B cell (primary cell): ENCODE data around the gene CYP2D6. TPM values are rescaled to one million over a fixed set of nuclear protein-coding genes. Genes with fewer than 3 reads are reported as not detected.
"Not testable (repeated sequence)": the region's sequence is repeated elsewhere in the genome, so short reads cannot be mapped to it uniquely, and the experiment has no call there.

Experiments
- ATAC-seq: fragments of 200-7000 bp; cut with Tn5 transposase; one replicate; pipeline ENCODE4 v1.10.0; 2021; ENCODE audit warnings: low read depth, mild to moderate bottlenecking, moderate number of reproducible peaks, moderate library complexity
- CTCF ChIA-PET: fragments of 350-600 bp; sonication (Branson Sonifier 250); formaldehyde crosslinking; loops from one replicate; lab custom pipeline; 2021; ENCODE audit warnings: antibody characterized with exemption, inconsistent platforms; lab: Charles Lee
- POLR2A ChIA-PET: fragments of 350-600 bp; sonication (Branson Sonifier 250); formaldehyde crosslinking; loops from one replicate; lab custom pipeline; 2021; ENCODE audit warnings: antibody characterized with exemption; lab: Charles Lee
- DNase-seq: peaks from one replicate; pipeline ENCODE4 v3.0.0; 2013
- H2AFZ ChIP-seq: 2 replicates; pipeline ENCODE4 v1.6.1; 2012; ENCODE audit warnings: mild to moderate bottlenecking, low read depth, low read length; ENCODE audit not compliant: insufficient read depth, poor library complexity, severe bottlenecking
- H3K27ac ChIP-seq, 2 donors: 1 replicate in 1 of 2; 2 replicates in 1 of 2; pipeline ENCODE4 v1.5.1; 2012 to 2013; ENCODE audit warnings: low read length in 2 of 2, mild to moderate bottlenecking in 2 of 2, moderate library complexity in 1 of 2
- H3K27me3 ChIP-seq, 4 experiments: fragments of 200-600 bp in 1 of 4; sonication (generic) in 1 of 4; replicated peaks in 1 of 4; 1 replicate in 2 of 4; 2 replicates in 2 of 4; pipeline versions ENCODE4 v1.6.1 to v1.7.0; 2013 to 2016; ENCODE audit warnings: low read length in 3 of 4, mild to moderate bottlenecking in 2 of 4, mixed read lengths in 1 of 4, moderate library complexity in 1 of 4; ENCODE audit not compliant: insufficient read depth in 4 of 4, control insufficient read depth in 3 of 4; ENCODE audit errors: control extremely low read depth in 1 of 4
- H3K36me3 ChIP-seq, 2 experiments: replicated peaks in 1 of 2; 1 replicate in 1 of 2; 2 replicates in 1 of 2; pipeline versions ENCODE4 v1.6.1 to v1.7.1; 2013; ENCODE audit warnings: low read length in 1 of 2; ENCODE audit not compliant: insufficient read depth in 2 of 2, control insufficient read depth in 1 of 2; ENCODE audit errors: control extremely low read depth in 1 of 2, extremely low read depth in 1 of 2
- H3K4me1 ChIP-seq, 2 donors: fragments of 200-600 bp in 1 of 2; sonication (generic) in 1 of 2; 1 replicate in 1 of 2; 2 replicates in 1 of 2; pipeline versions ENCODE4 v1.5.1 to v1.6.1; 2013 to 2017; ENCODE audit warnings: low read length in 2 of 2; ENCODE audit not compliant: control insufficient read depth in 2 of 2, insufficient read depth in 2 of 2
- H3K4me2 ChIP-seq: replicated peaks from 2 replicates; pipeline ENCODE3; 2012; ENCODE audit warnings: mild to moderate bottlenecking, low read depth, low read length; ENCODE audit not compliant: poor library complexity, severe bottlenecking
- H3K4me3 ChIP-seq, 5 experiments: fragments of 200-600 bp in 1 of 5; sonication (generic) in 1 of 5; 1 replicate in 3 of 5; 2 replicates in 2 of 5; pipeline versions ENCODE4 v1.5.1 to v1.7.0; 2011 to 2016; ENCODE audit warnings: low read length in 4 of 5, mild to moderate bottlenecking in 4 of 5, low read depth in 2 of 5, control low read depth in 1 of 5, moderate library complexity in 1 of 5; ENCODE audit not compliant: insufficient read depth in 1 of 5; ENCODE audit errors: control extremely low read depth in 1 of 5, extremely low read depth in 1 of 5
- H3K79me2 ChIP-seq: fragments of 200-600 bp; sonication (generic); one replicate; pipeline ENCODE4 v1.6.0; 2016; ENCODE audit warnings: low read length; ENCODE audit not compliant: control insufficient read depth, insufficient read depth
- H3K9ac ChIP-seq: fragments of 200-600 bp; sonication (generic); 2 replicates; pipeline ENCODE4 v1.6.1; 2017; ENCODE audit warnings: mild to moderate bottlenecking, low read length, moderate library complexity
- H3K9me3 ChIP-seq, 3 donors: one replicate each; pipeline versions ENCODE4 v1.6.1 to v1.7.1; 2013; ENCODE audit warnings: low read length in 2 of 3; ENCODE audit not compliant: control insufficient read depth in 2 of 3, insufficient read depth in 1 of 3; ENCODE audit errors: control extremely low read depth in 1 of 3
- H4K20me1 ChIP-seq: 2 replicates; pipeline ENCODE4 v1.6.0; 2012; ENCODE audit warnings: mild to moderate bottlenecking, low read length; ENCODE audit not compliant: insufficient read depth, control insufficient read depth, poor library complexity, severe bottlenecking
- H3K27ac Mint-ChIP-seq: one replicate; pipeline ENCODE4 v1.8.0; 2021; ENCODE audit warnings: mixed read lengths
- H3K27me3 Mint-ChIP-seq: one replicate; pipeline ENCODE4 v1.8.0; 2021; ENCODE audit warnings: mixed read lengths
- H3K4me1 Mint-ChIP-seq: one replicate; pipeline ENCODE4 v1.8.0; 2021; ENCODE audit warnings: mixed read lengths
- H3K4me3 Mint-ChIP-seq: one replicate; pipeline ENCODE4 v1.8.0; 2021; ENCODE audit warnings: mixed read lengths
- H3K9me3 Mint-ChIP-seq: one replicate; pipeline ENCODE4 v1.8.0; 2022; ENCODE audit warnings: mixed read lengths; ENCODE audit not compliant: insufficient read depth
- CTCF ChIP-seq: fragments of 200-600 bp; IDR thresholded peaks from one replicate; pipeline ENCODE4 v1.8.0; 2022; ENCODE audit warnings: antibody characterized with exemption, mild to moderate bottlenecking
- EZH2 ChIP-seq: IDR thresholded peaks from 2 replicates; pipeline ENCODE4 v1.6.1; 2012; ENCODE audit warnings: borderline replicate concordance, low read depth, mild to moderate bottlenecking, moderate library complexity, low read length; ENCODE audit not compliant: insufficient read depth, poor library complexity, severe bottlenecking
- WGBS: methylation state at CpG from one replicate; pipeline ENCODE4 v1.1.5; 2013; ENCODE audit warnings: missing lambda C conversion rate; ENCODE audit not compliant: insufficient coverage; 5-methylcytosine and 5-hydroxymethylcytosine counted together
- intact Hi-C: fragments of 100-400 bp; cut with micrococcal nuclease; formaldehyde crosslinking; loops from one replicate; pipeline ENCODE4 v1.10.0; 2022
- polyA plus RNA-seq: library from polyadenylated mRNA; depleted of rRNA; stranded (reverse); fragments of >200 nt; gene quantifications from 2 replicates; pipeline ENCODE4 v1.2.3, GENCODE V29; 2012
- total RNA-seq, 2 donors: library from RNA; stranded (reverse); fragments of 120-200 nt in 1 of 2; gene quantifications; 1 replicate in 1 of 2; 2 replicates in 1 of 2; pipeline versions ENCODE4 v1.2.3 to v1.2.4, GENCODE V29; 2013 to 2022

Gene CYP2D6
- total and polyA plus RNA-seq, 2 donors (not counting 1 experiment from before 2014, with no cell fraction given) = 3.1 to 3.9 TPM

GRCh38 chr22:42139508-42139907 lies 8.9 kb upstream of the CYP2D6 start:
- H4K20me1 ChIP-seq, intact Hi-C loops, H3K4me3 ChIP-seq, H3K9ac ChIP-seq, H3K9me3 ChIP-seq, H2AFZ ChIP-seq, DNase-seq, CTCF ChIA-PET, H3K4me1 Mint-ChIP-seq, H3K27ac Mint-ChIP-seq, H3K27me3 ChIP-seq, H3K27me3 Mint-ChIP-seq, H3K4me3 Mint-ChIP-seq, H3K79me2 ChIP-seq, H3K9me3 Mint-ChIP-seq, H3K4me1 ChIP-seq, H3K36me3 ChIP-seq, H3K4me2 ChIP-seq, H3K27ac ChIP-seq, ATAC-seq, POLR2A ChIA-PET: not testable (repeated sequence)
- 87% methylated on average over 6 of the region's 7 CpGs for WGBS

GRCh38 chr22:42138972-42139371 lies 8.4 kb upstream of the CYP2D6 start:
- Mint-ChIP-seq H3K4me3 (no peak overlapping the region), H3K4me1 (no peaks in the 10 kb centered on the region), H3K27ac (no peak overlapping the region), H3K9me3 (no peaks in the 10 kb centered on the region), H3K27me3 (no peaks in the 10 kb centered on the region)
- H3K4me3 ChIP-seq = no peak overlapping the region
- H3K9me3 ChIP-seq = no peaks in the 10 kb centered on the region
- intact Hi-C loops = no loop called here
- no peaks in the 10 kb centered on the region for H3K4me1 ChIP-seq
- no peak overlapping the region for H3K4me2 ChIP-seq
- ChIA-PET POLR2A (no interaction called here), CTCF (no interaction called here)
- DNase-seq (no peak), ATAC-seq (no peak)
- no peaks in the 10 kb centered on the region for H3K36me3 ChIP-seq
- no peaks in the 10 kb centered on the region for H3K79me2 ChIP-seq
- TF ChIP-seq CTCF (no peak), EZH2 (no peak)
- no peaks in the 10 kb centered on the region for H4K20me1 ChIP-seq
- no peak overlapping the region for H2AFZ ChIP-seq
- no peak overlapping the region for H3K9ac ChIP-seq
- WGBS = 100% methylated on average over 1 of the region's 2 CpGs
- no peak overlapping the region for H3K27ac ChIP-seq
- peaks cover 0 to 5% (median 0%) of the 10 kb centered on the region in 4 experiments for H3K27me3 ChIP-seq
